ENCODE data around the gene CFAP91. TPM values are rescaled to one million over a fixed set of nuclear protein-coding genes. Genes with fewer than 3 reads are reported as not detected.
"Not testable (repeated sequence)": the region's sequence is repeated elsewhere in the genome, so short reads cannot be mapped to it uniquely, and the experiment has no call there.

Gene CFAP91
- total RNA-seq, 1 donor from 2014 or later = 3.7 TPM

DNA sequence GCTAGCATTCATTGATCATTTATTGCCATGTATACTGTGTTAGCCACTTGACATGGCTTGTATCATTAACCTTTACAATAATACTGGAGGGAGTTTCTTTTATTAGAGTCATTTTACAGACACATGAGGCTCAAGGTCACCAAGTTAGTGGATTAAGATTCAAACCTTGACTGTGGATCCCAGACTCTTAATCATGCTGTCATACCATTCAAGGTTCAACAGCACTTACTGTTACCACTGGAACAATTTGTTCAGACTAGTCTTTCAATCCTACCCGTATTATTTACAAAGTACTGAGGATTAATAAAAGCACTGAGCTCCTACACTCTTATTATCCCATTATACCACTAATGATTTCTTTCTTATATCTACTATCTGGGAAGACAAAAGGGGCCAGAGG, 26.8 kb upstream of the CFAP91 start:
- Histone ChIP-seq H3K36me3 (peaks cover 36% of the 10 kb centered on the region), H3K4me1 (peaks cover 10% of the 10 kb centered on the region), H3K27ac (peak overlapping the region; percentile 95), H3K27me3 (no peaks in the 10 kb centered on the region), H3K9me3 (no peaks in the 10 kb centered on the region), H3K4me3 (peak overlapping the region; percentile 69)
- no peak for ATAC-seq
- no peak for DNase-seq
- intact Hi-C loops (cut with DNase I) = loop anchor here (10.0 kb wide), 1 partner anchor 81 kb away; the partner anchor contains the start of gene PLA1A
- TF ChIP-seq, protein P1, sequence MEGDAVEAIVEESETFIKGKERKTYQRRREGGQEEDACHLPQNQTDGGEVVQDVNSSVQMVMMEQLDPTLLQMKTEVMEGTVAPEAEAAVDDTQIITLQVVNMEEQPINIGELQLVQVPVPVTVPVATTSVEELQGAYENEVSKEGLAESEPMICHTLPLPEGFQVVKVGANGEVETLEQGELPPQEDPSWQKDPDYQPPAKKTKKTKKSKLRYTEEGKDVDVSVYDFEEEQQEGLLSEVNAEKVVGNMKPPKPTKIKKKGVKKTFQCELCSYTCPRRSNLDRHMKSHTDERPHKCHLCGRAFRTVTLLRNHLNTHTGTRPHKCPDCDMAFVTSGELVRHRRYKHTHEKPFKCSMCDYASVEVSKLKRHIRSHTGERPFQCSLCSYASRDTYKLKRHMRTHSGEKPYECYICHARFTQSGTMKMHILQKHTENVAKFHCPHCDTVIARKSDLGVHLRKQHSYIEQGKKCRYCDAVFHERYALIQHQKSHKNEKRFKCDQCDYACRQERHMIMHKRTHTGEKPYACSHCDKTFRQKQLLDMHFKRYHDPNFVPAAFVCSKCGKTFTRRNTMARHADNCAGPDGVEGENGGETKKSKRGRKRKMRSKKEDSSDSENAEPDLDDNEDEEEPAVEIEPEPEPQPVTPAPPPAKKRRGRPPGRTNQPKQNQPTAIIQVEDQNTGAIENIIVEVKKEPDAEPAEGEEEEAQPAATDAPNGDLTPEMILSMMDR (IDR thresholded peaks at IDR 0.05) = no peak

GRCh38 chr3:119676771-119677640, 25.8 kb upstream of the CFAP91 start, which contains the start of gene COX17:
Gene COX17, minus strand, starts transcription at chr3:119677406. Its CDS starts 96 bp downstream, at chr3:119677310.
- Histone ChIP-seq H3K4me1 (peaks cover 10% of the 10 kb centered on the region), H3K36me3 (peaks cover 31% of the 10 kb centered on the region), H3K27me3 (no peaks in the 10 kb centered on the region), H3K9me3 (no peaks in the 10 kb centered on the region), H3K27ac (peak within 1 kb of the TSS; percentile 95), H3K4me3 (peak within 1 kb of the TSS; percentile 69)
- TF ChIP-seq, protein P1 (IDR thresholded peaks at IDR 0.05) = no peak
- intact Hi-C loops (cut with DNase I) = loop anchor here (10.0 kb wide), 1 partner anchor 82 kb away; the partner anchor contains the start of gene PLA1A
- DNase-seq = peak; percentile 97
- peak; percentile 96 for ATAC-seq

GRCh38 chr3:119677641-119677934, 25.2 kb upstream of the CFAP91 start:
- Histone ChIP-seq H3K27ac (peak overlapping the region; percentile 95), H3K9me3 (no peaks in the 10 kb centered on the region), H3K36me3 (peaks cover 26% of the 10 kb centered on the region), H3K4me3 (peak overlapping the region; percentile 69), H3K4me1 (peaks cover 10% of the 10 kb centered on the region), H3K27me3 (no peaks in the 10 kb centered on the region)
- DNase-seq (no peak), ATAC-seq (no peak)
- TF ChIP-seq, protein P1 (IDR thresholded peaks at IDR 0.05) = no peak
- intact Hi-C loops (cut with DNase I) = loop anchor here (10.0 kb wide), 1 partner anchor 83 kb away; the partner anchor contains the start of gene PLA1A

DNA sequence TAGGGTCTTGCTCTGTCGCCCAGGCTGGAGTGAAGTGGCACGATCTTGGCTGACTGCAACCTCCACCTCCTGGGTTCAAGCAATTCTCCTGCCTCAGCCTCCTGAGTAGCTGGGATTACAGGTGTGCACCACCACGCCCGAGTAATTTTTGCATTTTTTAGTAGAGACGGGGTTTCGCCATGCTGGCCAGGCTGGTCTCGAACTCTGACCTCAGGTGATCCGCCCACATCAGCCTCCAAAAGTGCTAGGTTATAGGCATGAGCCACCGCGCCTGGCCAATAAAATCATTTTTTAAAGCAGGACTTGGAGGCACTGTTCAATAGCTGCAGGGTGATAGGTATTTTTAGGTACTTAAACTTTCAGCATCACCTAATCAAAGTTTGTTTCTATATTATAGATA, 24.6 kb upstream of the CFAP91 start:
- H3K27ac ChIP-seq, H3K27me3 ChIP-seq, H3K9me3 ChIP-seq, H3K4me3 ChIP-seq, ATAC-seq, DNase-seq: not testable (repeated sequence)
- Histone ChIP-seq H3K4me1 (peaks cover 10% of the 10 kb centered on the region), H3K36me3 (peaks cover 20% of the 10 kb centered on the region)
- intact Hi-C loops (cut with DNase I) = loop anchor here (10.0 kb wide), 1 partner anchor 83 kb away; the partner anchor contains the start of gene PLA1A

- peaks cover 4% of the 10 kb centered on the region for H3K36me3 ChIP-seq
- TF ChIP-seq, protein P1 (IDR thresholded peaks at IDR 0.05) = no peak
- ATAC-seq (no peak), DNase-seq (no peak)
- H3K4me3 ChIP-seq = no peak overlapping the region
- no peak overlapping the region for H3K27ac ChIP-seq
- intact Hi-C loops (cut with DNase I) = loop anchor here (10.0 kb wide), 1 partner anchor 85 kb away; the partner anchor contains the start of gene PLA1A
- H3K9me3 ChIP-seq = no peaks in the 10 kb centered on the region
- no peaks in the 10 kb centered on the region for H3K27me3 ChIP-seq
- H3K4me1 ChIP-seq = peaks cover 10% of the 10 kb centered on the region
These were observed 22.9 kb upstream of the CFAP91 start for GRCh38 chr3:119679874-119680273.

- intact Hi-C loops (cut with DNase I) = no loop called here
- H3K4me1 ChIP-seq = no peaks in the 10 kb centered on the region
- H3K9me3 ChIP-seq = no peaks in the 10 kb centered on the region
- DNase-seq (no peak), ATAC-seq (no peak)
- H3K4me3 ChIP-seq = no peak overlapping the region
- H3K27me3 ChIP-seq = no peaks in the 10 kb centered on the region
- H3K36me3 ChIP-seq = no peaks in the 10 kb centered on the region
- H3K27ac ChIP-seq = no peak overlapping the region
- TF ChIP-seq, protein P1 (IDR thresholded peaks at IDR 0.05) = peak; percentile 50
These were observed 21.5 kb upstream of the CFAP91 start for GRCh38 chr3:119681279-119681678.
